H1 (cell line): ENCODE results near the gene SEMA3F. TPM values are rescaled to one million over a fixed set of nuclear protein-coding genes. Genes with fewer than 3 reads are reported as not detected.
A peak's percentile ranks its signal among the peaks of the same experiment; 100 is the strongest.

Source experiments
- CTCF ChIA-PET: fragments of 300-600 bp; sonication (Branson Sonifier 250); formaldehyde crosslinking; loops from one replicate; lab custom pipeline; 2021; ENCODE audit not compliant: partially characterized antibody; lab: Charles Lee
- POLR2A ChIA-PET: fragments of 300-600 bp; sonication (Branson Sonifier 250); formaldehyde crosslinking; loops from one replicate; lab custom pipeline; 2021; ENCODE audit warnings: inconsistent platforms; ENCODE audit not compliant: partially characterized antibody; lab: Charles Lee
- DNase-seq, 2 experiments: peaks; one replicate each; pipeline versions ENCODE4 v3.0.0 to v3.0.0-alpha.2; 2010 to 2022; ENCODE audit warnings: low spot score in 2 of 2, low read depth in 1 of 2, mixed read lengths in 1 of 2
- FAIRE-seq: peaks from 2 replicates; lab custom pipeline; 2011; peaks lifted over from hg19 to GRCh38; lab: Jason Lieb, UNC
- H2AFZ ChIP-seq: 2 replicates; pipeline ENCODE4 v1.8.1; 2012; ENCODE audit warnings: low read length, inconsistent platforms
- H2AK5ac ChIP-seq: 2 replicates; pipeline ENCODE4 v1.6.1; 2013; ENCODE audit warnings: low read depth, low read length
- H2BK120ac ChIP-seq: replicated peaks from 2 replicates; pipeline ENCODE3; 2013; ENCODE audit warnings: low read depth, low read length, inconsistent platforms
- H2BK12ac ChIP-seq: 2 replicates; pipeline ENCODE4 v1.6.1; 2013; ENCODE audit warnings: low read depth, low read length
- H2BK15ac ChIP-seq: 2 replicates; pipeline ENCODE4 v1.6.1; 2013; ENCODE audit warnings: low read length
- H2BK20ac ChIP-seq: 2 replicates; pipeline ENCODE4 v1.6.1; 2013; ENCODE audit warnings: low read length
- H2BK5ac ChIP-seq: 2 replicates; pipeline ENCODE4 v1.6.1; 2013; ENCODE audit warnings: low read depth, low read length
- H3K14ac ChIP-seq: 2 replicates; pipeline ENCODE4 v1.6.1; 2013; ENCODE audit warnings: inconsistent platforms; ENCODE audit not compliant: insufficient read length
- H3K18ac ChIP-seq: 2 replicates; pipeline ENCODE4 v1.6.1; 2013; ENCODE audit warnings: low read length; ENCODE audit errors: extremely low read depth
- H3K23ac ChIP-seq: 2 replicates; pipeline ENCODE4 v1.6.1; 2013; ENCODE audit warnings: inconsistent platforms; ENCODE audit not compliant: insufficient read length
- H3K23me2 ChIP-seq: 2 replicates; pipeline ENCODE4 v1.6.1; 2013; ENCODE audit warnings: low read depth, low read length
- H3K27ac ChIP-seq: 2 replicates; pipeline ENCODE4 v1.6.1; 2011; ENCODE audit warnings: low read depth, low read length, inconsistent platforms
- H3K27me3 ChIP-seq, 4 experiments: replicated peaks in 1 of 4; 1 replicate in 1 of 4; 2 replicates in 3 of 4; pipeline versions ENCODE4 v1.6.1 to v1.8.1; 2011 to 2013; ENCODE audit warnings: low read length in 3 of 4, mild to moderate bottlenecking in 3 of 4, inconsistent platforms in 2 of 4, mixed read lengths in 2 of 4, moderate library complexity in 1 of 4; ENCODE audit not compliant: control insufficient read depth in 3 of 4, insufficient read depth in 3 of 4; ENCODE audit errors: extremely low read depth in 1 of 4
- H3K36me3 ChIP-seq, 4 experiments: 2 replicates each; pipeline versions ENCODE4 v1.6.1 to v1.8.1; 2011 to 2013; ENCODE audit warnings: mild to moderate bottlenecking in 4 of 4, low read length in 3 of 4, moderate library complexity in 2 of 4, control low read depth in 1 of 4, inconsistent platforms in 1 of 4; ENCODE audit not compliant: insufficient read depth in 4 of 4, control insufficient read depth in 2 of 4
- H3K4ac ChIP-seq: replicated peaks from 2 replicates; pipeline ENCODE3; 2013; ENCODE audit warnings: low read length, low read depth, mixed read lengths, inconsistent platforms; ENCODE audit not compliant: insufficient read length
- H3K4me1 ChIP-seq, 4 experiments: replicated peaks in 1 of 4; 1 replicate in 1 of 4; 2 replicates in 3 of 4; pipeline versions ENCODE4 v1.6.1 to v1.8.1; 2011 to 2013; ENCODE audit warnings: low read length in 3 of 4, inconsistent platforms in 2 of 4, mixed read lengths in 1 of 4; ENCODE audit not compliant: insufficient read depth in 4 of 4, control insufficient read depth in 3 of 4
- H3K4me2 ChIP-seq, 2 experiments: 2 replicates each; pipeline versions ENCODE4 v1.6.1 to v1.8.1; 2011 to 2013; ENCODE audit warnings: low read depth in 2 of 2, low read length in 2 of 2, control low read depth in 1 of 2, inconsistent platforms in 1 of 2, mild to moderate bottlenecking in 1 of 2; ENCODE audit not compliant: insufficient read depth in 1 of 2
- H3K4me3 ChIP-seq, 4 experiments: fragments of 200-600, 300-600 bp in 1 of 4; sonication (generic), shearing (Covaris generic), sonication (Bioruptor Twin) in 1 of 4; 2 replicates each; pipeline versions ENCODE4 v1.5.1 to v1.8.1; 2011 to 2016; ENCODE audit warnings: low read length in 4 of 4, low read depth in 3 of 4, control low read depth in 2 of 4, inconsistent platforms in 2 of 4, mild to moderate bottlenecking in 2 of 4, mixed read lengths in 1 of 4, moderate library complexity in 1 of 4; ENCODE audit not compliant: insufficient read depth in 2 of 4; ENCODE audit errors: extremely low read depth in 1 of 4
- H3K56ac ChIP-seq: replicated peaks from 2 replicates; pipeline ENCODE3; 2013; ENCODE audit warnings: low read depth, mild to moderate bottlenecking, mixed read lengths, low read length, inconsistent platforms; ENCODE audit not compliant: insufficient read length
- H3K79me1 ChIP-seq: 2 replicates; pipeline ENCODE4 v1.6.1; 2013; ENCODE audit warnings: low read depth, low read length, control low read depth
- H3K79me2 ChIP-seq, 2 experiments: 2 replicates each; pipeline versions ENCODE4 v1.6.1 to v1.8.1; 2012 to 2013; ENCODE audit warnings: low read length in 2 of 2, mild to moderate bottlenecking in 2 of 2, inconsistent platforms in 1 of 2; ENCODE audit not compliant: insufficient read depth in 2 of 2, control insufficient read depth in 1 of 2
- H3K9ac ChIP-seq, 4 experiments: replicated peaks in 1 of 4; 1 replicate in 1 of 4; 2 replicates in 3 of 4; pipeline versions ENCODE4 v1.6.1 to v1.8.1; 2011 to 2013; ENCODE audit warnings: low read depth in 3 of 4, low read length in 3 of 4, control low read depth in 2 of 4, mild to moderate bottlenecking in 2 of 4, moderate library complexity in 2 of 4, inconsistent platforms in 1 of 4; ENCODE audit errors: extremely low read depth in 1 of 4
- H3K9me3 ChIP-seq, 2 experiments: 2 replicates each; pipeline versions ENCODE4 v1.6.1 to v1.8.1; 2012 to 2013; ENCODE audit warnings: mild to moderate bottlenecking in 2 of 2, moderate library complexity in 2 of 2, control low read depth in 1 of 2, inconsistent platforms in 1 of 2, low read depth in 1 of 2, low read length in 1 of 2, mixed read lengths in 1 of 2; ENCODE audit not compliant: insufficient read depth in 2 of 2
- H4K20me1 ChIP-seq, 2 experiments: replicated peaks in 1 of 2; 2 replicates each; pipeline versions ENCODE3 to v1.8.1; 2011 to 2013; ENCODE audit warnings: inconsistent platforms in 2 of 2, low read length in 2 of 2, mild to moderate bottlenecking in 1 of 2; ENCODE audit not compliant: insufficient read depth in 2 of 2, control insufficient read depth in 1 of 2
- H4K5ac ChIP-seq: 2 replicates; pipeline ENCODE4 v1.6.1; 2013; ENCODE audit warnings: low read length, low read depth, mixed read lengths, inconsistent platforms; ENCODE audit not compliant: insufficient read length
- H4K8ac ChIP-seq: 2 replicates; pipeline ENCODE4 v1.8.0; 2013; ENCODE audit warnings: mild to moderate bottlenecking, moderate library complexity, low read length, inconsistent platforms; ENCODE audit not compliant: insufficient read depth; ENCODE audit errors: extremely low read depth
- H4K91ac ChIP-seq: replicated peaks from 2 replicates; pipeline ENCODE3; 2013; ENCODE audit warnings: low read length, mixed read lengths, inconsistent platforms; ENCODE audit not compliant: insufficient read length
- RAD21 ChIP-seq, 2 experiments: IDR thresholded peaks in 1 of 2; conservative IDR thresholded peaks in 1 of 2; 2 replicates each; pipeline ENCODE4 v1.6.1; 2011; ENCODE audit warnings: low read depth in 2 of 2, low read length in 2 of 2, improper control_type of control experiment in 1 of 2, inconsistent platforms in 1 of 2, mild to moderate bottlenecking in 1 of 2, moderate library complexity in 1 of 2
- SP4 ChIP-seq: IDR thresholded peaks from 2 replicates; pipeline ENCODE4 v1.6.1; 2012; ENCODE audit warnings: low read length, inconsistent platforms
- WGBS, 2 experiments: shearing (Covaris generic) in 1 of 2; methylation state at CpG; one replicate each; pipeline versions ENCODE4 v1.1.6 to v1.1.7; 2013 to 2015; ENCODE audit warnings: low lambda C conversion rate in 2 of 2, mixed read lengths in 2 of 2, inconsistent platforms in 1 of 2, low coverage in 1 of 2, missing lambda C conversion rate in 1 of 2; ENCODE audit not compliant: insufficient replicate concordance in 2 of 2, insufficient coverage in 1 of 2, insufficient read length in 1 of 2; ENCODE audit errors: extremely low coverage in 1 of 2, missing lambda C conversion rate in 1 of 2; 5-methylcytosine and 5-hydroxymethylcytosine counted together
- polyA plus RNA-seq, 7 experiments: library from polyadenylated mRNA; depleted of rRNA in 3 of 7; stranded (reverse) in 5 of 7; unstranded in 2 of 7; fragments of >200 nt in 5 of 7; fragments of 200-250 nt in 2 of 7; gene quantifications; 1 replicate in 5 of 7; 2 replicates in 1 of 7; 4 replicates in 1 of 7; pipeline versions ENCODE4 v1.2.1 to v1.2.3, GENCODE V29; 2011 to 2013; ENCODE audit warnings: missing spikeins in 2 of 7, mixed read lengths in 2 of 7
- total RNA-seq: library from RNA; stranded (reverse); fragmentation: NEBNext Ultra II Directional; extraction: Animal tissue kit (Norgen Biotek cat#: 25700); gene quantifications from 2 replicates; pipeline ENCODE4 v1.2.1, GENCODE V29; 2021
- TF ChIP-seq, protein P1 (sequence below), 3 experiments: IDR thresholded peaks; 1 replicate in 2 of 3; 2 replicates in 1 of 3; pipeline versions ENCODE4 v1.5.1 to v1.6.1; 2011; ENCODE audit warnings: low read length in 3 of 3, mild to moderate bottlenecking in 3 of 3, inconsistent platforms in 2 of 3, low read depth in 1 of 3, moderate library complexity in 1 of 3; ENCODE audit not compliant: insufficient read depth in 1 of 3; ENCODE audit errors: control extremely low read depth in 1 of 3

Gene SEMA3F
- total and polyA plus RNA-seq, 2 of the 8 experiments (the other 6 are each of a cell fraction or from before 2014, with no cell fraction given) = 20.3 to 37.0 TPM

DNA sequence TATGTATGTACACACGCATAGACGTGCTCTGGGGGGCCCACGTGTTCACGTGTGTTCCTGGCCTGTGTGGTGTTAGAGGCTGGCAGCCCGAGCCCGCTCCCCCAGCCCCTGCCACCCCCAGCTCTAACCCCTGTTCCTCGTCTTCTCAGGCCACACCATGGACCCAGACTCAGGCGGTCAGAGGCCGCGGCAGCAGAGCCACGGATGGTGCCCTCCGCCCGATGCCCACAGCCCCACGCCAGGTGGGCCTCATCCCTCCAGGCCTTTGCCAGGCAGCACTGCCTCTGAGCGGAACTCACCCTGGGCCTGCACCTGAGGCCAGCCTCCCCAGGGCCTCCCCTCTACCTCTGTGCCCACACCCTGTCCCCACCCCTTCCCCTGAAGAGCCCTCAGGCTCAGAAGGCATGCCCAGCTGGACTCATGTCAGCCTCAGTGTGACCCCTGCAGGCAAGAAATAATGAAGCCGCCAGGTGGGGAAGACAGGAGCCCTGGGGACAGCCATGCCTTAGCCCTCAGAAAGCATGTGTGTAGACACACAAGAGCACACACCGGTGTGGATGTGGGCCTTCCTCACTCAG, 19.9 kb downstream of the SEMA3F start:
- Histone ChIP-seq H4K8ac (no peak overlapping the region), H2BK5ac (no peak overlapping the region), H2BK20ac (no peak overlapping the region), H3K9me3 (no peaks in the 10 kb centered on the region), H4K91ac (no peak overlapping the region), H3K4me2 (no peak overlapping the region), H3K79me2 (no peaks in the 10 kb centered on the region), H2BK12ac (no peak overlapping the region), H3K4me3 (no peak overlapping the region), H3K14ac (no peak overlapping the region), H3K23me2 (no peaks in the 10 kb centered on the region), H3K79me1 (peaks cover 10% of the 10 kb centered on the region), H3K27ac (no peak overlapping the region), H4K5ac (no peak overlapping the region), H3K4me1 (peaks cover 0 to 7% (median 2%) of the 10 kb centered on the region in 4 experiments; a peak in 3 of 7 replicates), H2AK5ac (no peak overlapping the region), H2AFZ (no peak overlapping the region), H3K18ac (no peak overlapping the region), H3K36me3 (peaks cover 7 to 28% (median 14%) of the 10 kb centered on the region in 4 experiments), H4K20me1 (peaks cover 4 to 16% of the 10 kb centered on the region in 2 experiments), H3K9ac (no peak overlapping the region), H2BK15ac (no peak overlapping the region), H3K56ac (no peak overlapping the region), H2BK120ac (no peak overlapping the region), H3K27me3 (no peaks in the 10 kb centered on the region), H3K4ac (no peak overlapping the region), H3K23ac (no peak overlapping the region)
- whole genome bisulfite sequencing, 2 experiments = 92% methylated on average over 17 of the region's 17 CpGs; no CpG with 5 or more reads in 1 of the 2 experiments
- no peak for DNase-seq
- POLR2A ChIA-PET = interaction anchor here (7.2 kb wide), 1 partner anchor 54 kb away, joined by 34 read pairs; no protein-coding TSS in a partner anchor
- TF ChIP-seq SP4 = no peak
- TF ChIP-seq, protein P1, sequence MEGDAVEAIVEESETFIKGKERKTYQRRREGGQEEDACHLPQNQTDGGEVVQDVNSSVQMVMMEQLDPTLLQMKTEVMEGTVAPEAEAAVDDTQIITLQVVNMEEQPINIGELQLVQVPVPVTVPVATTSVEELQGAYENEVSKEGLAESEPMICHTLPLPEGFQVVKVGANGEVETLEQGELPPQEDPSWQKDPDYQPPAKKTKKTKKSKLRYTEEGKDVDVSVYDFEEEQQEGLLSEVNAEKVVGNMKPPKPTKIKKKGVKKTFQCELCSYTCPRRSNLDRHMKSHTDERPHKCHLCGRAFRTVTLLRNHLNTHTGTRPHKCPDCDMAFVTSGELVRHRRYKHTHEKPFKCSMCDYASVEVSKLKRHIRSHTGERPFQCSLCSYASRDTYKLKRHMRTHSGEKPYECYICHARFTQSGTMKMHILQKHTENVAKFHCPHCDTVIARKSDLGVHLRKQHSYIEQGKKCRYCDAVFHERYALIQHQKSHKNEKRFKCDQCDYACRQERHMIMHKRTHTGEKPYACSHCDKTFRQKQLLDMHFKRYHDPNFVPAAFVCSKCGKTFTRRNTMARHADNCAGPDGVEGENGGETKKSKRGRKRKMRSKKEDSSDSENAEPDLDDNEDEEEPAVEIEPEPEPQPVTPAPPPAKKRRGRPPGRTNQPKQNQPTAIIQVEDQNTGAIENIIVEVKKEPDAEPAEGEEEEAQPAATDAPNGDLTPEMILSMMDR (IDR thresholded peaks at IDR 0.05; ENCODE audit: control extremely low read depth in 1 of 3, insufficient read depth in 1 of 3, low read depth in 1 of 3, low read length in 3 of 3) = 0 out of 4 replicates have a peak, but pooled peaks of 1 of the 3 experiments have one; percentile 3
- TF ChIP-seq RAD21 (IDR thresholded peaks at IDR 0.05 in 1 of 2, conservative IDR thresholded peaks at IDR 0.05 in 1 of 2; ENCODE audit: low read depth in 2 of 2, low read length in 2 of 2) = peak; percentile 13 to 35; a peak in 1 of 4 replicates
- FAIRE-seq = no peak
- CTCF ChIA-PET = interaction anchor here (0.7 to 25.0 kb wide), 15 partner anchors 8 to 56 kb away, joined by 3 to 299 read pairs (median 5); partner anchors contain the start of gene GNAT1
